HG03025 (cell line): ENCODE results near the gene PKD1L1.

ENCODE experiments used
- ATAC-seq: cut with Tn5 transposase; IDR thresholded peaks from one replicate; pipeline ENCODE4 v1.9.1; 2021; ENCODE audit warnings: mild to moderate bottlenecking, moderate library complexity; ENCODE audit not compliant: unreplicated experiment, low FRiP score

Gene PKD1L1

DNA sequence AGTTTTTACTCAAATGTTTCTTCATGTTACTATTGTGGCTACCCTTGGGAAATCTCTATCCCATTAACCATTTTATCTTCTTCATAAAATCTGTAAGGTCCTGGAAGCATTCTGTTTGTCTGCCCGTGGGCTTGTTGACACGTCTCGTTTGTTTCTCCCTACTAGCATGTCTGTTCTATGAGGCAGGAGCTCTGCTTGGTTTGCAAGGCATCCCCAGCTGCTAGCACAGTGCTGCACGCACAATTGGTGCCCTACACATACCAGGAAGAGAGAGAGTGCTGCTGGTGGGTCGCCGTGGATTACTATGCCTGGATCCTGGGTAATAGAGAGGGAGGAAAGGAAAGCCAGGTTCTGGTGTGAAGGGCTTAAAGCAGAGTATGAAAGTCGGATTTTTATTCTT is 200.2 kb downstream of the PKD1L1 start:
- ATAC-seq: no peak

DNA sequence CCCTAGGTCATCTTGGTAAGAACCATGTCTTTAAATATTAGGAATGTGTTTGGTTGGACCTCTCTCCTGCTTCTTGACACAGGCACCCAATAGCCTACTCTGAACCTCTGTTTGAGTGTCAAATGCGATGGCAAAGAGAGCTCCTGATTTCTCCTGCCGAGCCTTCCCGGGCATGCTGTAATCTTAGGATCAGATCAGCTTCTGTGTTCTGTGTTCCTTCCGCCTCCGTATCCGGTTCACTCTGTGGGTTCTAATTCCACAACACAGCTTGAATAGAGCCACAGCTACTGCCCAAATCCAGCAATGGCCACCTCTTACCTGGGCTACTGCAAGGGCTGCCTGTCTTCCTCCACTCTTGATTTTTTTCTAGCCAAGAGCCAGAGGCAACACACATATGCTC is 201.1 kb downstream of the PKD1L1 start:
- ATAC-seq: no peak

DNA sequence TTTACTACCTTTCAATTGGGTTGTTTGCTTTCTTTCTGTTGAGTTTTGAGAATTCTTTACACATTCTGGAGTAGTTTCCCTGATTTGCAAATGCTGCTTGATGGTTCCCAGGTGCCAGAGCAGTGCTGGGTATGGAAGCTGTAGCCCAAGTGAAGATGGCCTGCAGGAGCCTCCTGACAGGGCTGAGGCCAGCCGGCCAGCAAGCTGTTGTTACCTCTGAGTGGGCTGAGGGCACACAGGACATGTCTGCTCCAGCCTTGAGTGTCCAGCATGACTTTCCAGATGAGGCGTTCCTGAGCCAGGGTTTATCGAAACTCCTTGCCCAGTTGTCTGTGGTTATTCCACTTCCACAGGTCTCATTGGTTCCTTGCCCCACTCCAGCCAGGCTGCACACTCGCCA is 201.8 kb downstream of the PKD1L1 start:
- ATAC-seq: no peak

DNA sequence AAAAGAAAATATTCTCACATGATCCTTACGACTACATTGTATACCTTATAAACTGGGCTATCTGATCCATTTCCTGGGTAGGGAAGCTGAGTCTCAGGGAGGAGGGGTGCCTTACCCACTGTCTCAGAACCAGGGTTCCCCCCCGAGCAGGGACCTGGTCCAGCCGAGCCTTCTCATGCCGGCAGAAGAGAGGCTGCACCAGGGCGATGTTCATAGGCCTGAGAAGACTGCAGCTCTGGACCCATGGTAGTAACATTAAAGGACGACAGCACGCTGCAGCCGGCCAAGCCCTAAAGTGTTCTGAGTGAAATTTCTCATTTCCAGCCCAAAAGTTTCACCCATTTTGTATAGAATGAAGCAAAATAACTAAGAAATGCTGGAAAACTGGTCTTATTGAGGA is 203.4 kb downstream of the PKD1L1 start:
- ATAC-seq: no peak

DNA sequence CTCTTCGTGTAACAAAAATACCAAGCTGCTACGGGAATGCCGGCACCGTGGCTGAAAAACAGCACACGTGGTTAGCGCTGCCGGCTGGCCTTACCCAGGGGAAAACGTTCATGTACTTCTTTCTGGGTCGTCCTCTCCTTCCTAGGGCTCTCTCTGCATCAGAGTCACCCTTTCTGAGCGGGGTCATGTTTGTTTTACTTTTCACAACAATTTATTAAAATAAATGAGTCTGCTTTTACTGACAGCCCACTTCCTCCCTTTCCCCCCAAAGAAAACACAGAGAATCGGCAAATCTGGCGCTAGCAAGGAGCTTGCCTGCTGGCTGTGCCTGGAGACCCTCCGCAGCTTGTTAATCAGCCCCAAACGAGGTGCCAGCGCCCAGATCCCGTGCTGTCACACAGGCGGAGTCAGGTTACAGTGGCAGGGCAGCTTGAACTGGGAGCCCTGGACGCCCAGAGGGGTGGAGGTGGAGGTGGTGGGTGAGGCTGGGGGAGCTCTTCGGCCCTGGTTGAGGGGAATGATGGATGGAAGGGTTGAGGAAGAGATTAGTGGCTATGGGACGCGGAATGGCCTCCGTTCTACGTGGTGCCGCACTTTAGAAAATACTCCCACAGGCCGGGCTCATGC is 204.2 kb downstream of the PKD1L1 start:
- no peak for ATAC-seq

DNA sequence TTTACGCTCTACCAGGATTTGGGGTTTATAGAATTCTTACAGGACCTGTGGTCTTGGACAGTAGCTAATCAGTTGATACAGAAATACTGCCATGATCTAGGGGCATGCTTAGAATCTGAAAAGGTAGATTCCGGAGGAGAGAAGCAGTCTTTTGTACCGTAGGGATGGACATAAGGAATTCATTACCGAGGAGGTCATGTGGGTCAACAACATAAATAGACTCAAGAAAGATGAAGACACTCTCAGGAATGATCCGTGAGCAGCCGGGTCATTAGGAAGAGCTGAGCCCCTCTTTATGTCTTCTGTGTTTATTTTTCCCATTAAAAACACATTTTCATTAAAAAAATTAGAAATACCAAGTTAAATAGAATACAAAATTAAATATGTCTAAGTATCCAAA is 206.3 kb downstream of the PKD1L1 start:
- ATAC-seq: no peak

DNA sequence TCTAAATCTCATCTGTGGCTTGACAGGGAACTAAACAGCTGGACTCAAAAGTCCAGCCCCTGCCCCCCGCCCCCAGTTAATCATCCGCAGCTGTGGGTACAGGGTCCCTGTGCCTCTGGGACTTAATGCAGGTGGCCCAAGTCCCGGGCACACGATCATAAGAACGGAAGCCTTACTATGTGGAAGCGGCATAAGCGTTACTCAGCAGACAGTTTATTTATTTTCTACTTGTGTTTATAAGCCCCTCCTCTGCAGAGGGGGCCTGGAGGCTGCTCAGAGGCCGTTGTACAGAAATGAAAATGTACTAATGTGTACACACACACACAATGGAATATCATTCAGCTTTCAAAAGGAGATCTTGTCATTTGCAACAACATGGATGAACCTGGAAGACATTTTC is 208.4 kb downstream of the PKD1L1 start:
- no peak for ATAC-seq

DNA sequence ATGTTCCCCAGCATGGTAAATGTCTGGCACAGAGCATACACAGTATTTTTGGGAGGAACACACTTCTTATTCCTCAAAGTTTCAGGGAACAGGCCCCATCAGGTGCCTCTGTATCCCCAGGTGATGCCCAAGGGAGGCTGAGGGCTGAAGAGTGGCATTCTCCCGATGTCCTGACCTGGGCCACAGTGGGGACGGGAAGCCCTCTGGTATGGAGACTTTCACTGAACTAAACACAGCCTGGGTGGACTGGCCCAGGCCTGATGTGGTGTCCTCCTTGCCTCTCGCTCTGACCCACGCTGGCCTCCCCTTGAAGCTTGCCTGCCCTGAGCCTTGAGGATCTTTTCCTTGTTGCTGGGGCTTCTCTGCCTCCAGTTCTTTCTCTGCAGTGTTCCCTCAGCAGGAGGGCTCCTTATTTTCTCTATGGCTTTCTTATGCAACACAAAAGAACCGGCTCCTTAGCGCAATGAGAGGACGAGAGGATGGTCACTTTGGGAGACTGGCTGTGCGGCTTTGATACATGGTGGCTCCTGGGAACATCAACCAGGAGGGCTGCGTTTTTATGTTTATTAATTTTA is 208.9 kb downstream of the PKD1L1 start:
- ATAC-seq: no peak

DNA sequence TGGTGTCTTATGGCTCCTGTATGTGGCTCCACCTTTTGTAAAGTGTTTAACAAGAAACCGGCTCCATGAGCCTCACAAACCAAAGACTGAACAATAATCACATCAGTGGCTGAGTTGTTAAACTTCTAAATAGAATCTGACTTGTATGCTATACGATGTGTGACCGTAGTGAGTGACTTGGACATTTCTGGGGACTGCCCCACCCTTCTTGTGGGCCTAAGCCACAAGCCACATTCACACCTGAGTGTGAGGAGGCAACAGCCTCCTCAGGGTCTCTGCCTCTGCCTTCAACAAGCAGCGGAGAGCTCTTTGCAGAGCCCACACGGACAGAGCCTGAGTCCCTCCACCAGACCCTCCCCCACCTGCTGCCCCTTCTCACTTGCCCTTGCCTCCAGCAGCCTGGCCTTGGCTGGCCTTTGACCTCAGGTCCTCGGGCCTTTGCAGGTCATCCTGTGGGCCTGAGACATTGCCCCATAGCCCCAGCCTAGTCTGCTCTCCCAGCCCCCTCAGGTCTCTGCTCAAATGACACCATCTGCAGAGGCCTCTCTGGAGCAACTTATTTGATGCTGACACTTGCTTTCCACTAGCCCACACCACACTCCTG is 209.6 kb downstream of the PKD1L1 start:
- ATAC-seq: no peak

DNA sequence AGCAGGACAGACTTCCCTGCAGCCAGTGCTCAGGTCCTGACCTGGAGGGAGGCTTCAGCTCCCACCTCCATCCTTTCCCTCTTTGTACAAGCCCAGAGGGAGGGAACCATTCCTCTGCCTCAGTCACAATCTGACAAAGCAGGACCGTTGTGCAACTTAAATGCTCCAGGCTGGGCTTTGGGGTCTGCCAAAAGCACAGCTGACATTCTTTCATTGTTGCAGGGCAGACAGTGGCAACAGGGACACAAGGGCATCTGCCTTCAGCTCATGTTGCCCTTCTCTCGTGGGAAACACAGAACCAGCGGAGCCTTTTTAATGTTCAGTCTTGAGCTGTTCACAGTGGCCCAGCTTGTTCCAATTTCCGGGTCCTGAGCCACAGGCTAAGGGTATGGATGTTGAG is 210.7 kb downstream of the PKD1L1 start:
- no peak for ATAC-seq

DNA sequence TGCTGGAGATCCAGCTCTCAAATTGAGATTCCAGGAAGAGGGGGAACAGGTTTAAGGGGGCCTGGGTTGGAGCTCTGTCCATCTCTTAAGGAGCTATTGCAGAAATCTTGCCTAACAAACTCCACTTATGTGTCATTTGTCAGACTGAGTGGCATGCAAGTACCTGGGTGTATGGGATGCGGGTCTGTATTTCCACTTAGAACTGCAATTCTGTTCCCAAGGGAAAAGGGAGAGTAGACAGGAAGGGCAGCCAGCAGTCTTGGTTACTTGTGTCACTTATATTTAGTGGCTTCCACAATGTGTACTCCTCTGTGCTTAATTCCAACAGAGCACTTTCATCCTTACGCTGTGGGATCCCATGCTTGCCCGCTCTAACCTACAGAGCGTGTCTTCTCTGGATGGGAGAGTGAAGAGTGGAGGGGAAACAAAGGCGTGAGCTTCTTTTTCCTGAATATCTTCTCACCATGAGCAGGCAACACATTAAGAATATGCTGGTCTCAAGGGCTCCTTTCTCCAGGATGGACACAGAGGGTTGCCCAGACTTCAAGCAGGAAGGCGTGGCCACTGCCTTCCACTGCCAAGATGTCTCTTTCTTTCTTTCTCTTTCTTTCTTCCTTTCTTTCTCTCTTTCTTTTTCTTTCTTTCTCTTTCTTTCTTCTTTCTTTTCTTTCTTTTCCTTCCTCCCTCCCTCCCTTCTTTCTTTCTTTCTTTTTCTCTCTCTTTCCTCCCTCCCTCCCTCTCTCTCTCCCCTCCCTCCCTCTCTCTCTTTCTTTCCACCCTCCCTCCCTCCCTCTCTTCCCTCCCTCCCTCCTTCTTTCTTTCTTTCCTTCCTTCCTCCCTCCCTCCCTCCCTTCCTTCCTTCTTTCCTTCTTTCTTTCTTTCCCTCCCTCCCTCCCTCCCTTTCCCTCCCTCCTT is 212.6 kb downstream of the PKD1L1 start:
- no peak for ATAC-seq

DNA sequence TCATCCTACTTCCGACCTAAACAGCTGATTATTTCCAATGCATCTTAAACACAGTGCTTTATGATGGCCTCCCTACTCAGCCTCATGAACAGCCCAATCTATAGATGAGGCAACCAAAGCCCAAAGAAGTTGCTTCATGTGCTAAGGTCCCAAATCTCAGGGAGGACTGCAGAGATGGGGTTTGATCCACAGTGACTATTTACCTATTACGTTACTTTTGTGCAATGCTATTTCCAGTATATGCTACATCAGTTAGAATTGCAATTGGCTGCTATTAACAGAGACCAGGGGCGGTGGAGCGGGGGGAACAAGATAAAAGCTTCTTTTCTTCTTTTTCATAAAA is 213.3 kb downstream of the PKD1L1 start:
- no peak for ATAC-seq

DNA sequence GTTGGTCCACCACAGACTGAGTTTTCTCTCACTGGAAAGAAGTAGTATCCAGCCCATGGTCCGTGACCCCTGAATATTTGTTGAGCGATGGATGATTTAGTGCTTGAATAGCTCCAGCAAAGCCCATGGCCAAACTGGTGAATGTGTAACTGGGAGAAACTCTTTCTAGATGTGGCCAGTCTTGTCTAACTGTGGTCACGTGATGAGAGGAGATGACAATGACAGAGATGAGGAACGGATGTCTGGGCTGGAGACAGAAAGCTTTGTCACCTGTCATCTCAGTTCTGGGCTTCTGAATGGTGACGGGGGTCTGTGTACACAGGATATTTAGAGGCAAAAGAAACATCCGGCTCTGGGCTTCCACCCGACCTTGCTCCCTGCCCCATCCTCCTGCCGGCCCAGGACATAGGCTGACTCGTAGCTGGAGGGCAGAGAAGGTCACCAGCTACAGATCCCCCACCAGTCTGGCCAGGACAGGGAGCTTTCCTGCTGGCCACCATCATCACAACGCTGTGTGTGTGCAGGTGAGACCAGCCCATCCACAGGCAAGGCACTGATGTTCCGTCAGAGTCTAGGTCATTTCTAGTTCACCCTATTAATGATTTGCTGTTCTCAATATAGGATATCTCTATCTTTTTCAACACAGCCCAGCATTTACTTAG is 213.8 kb downstream of the PKD1L1 start:
- no peak for ATAC-seq

DNA sequence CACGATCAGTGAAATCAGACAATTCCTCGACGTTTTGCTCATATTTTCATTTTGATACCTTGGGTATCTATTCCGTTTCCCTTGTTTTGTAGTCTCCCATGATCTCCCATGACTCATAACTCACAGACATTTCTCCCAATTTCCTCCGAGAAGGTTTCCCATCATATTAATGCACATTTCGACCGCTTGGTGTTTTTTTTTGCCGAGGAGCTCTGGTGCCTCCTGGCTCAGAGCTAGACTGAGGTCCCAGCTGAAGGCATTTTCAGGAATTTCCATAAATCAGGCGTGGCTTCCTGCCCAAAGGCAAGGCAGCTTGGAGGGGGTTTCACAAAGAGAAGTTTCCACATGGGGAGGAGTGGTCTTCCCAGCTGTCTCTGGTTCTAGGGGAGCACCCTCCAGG is 218.1 kb downstream of the PKD1L1 start:
- no peak for ATAC-seq

DNA sequence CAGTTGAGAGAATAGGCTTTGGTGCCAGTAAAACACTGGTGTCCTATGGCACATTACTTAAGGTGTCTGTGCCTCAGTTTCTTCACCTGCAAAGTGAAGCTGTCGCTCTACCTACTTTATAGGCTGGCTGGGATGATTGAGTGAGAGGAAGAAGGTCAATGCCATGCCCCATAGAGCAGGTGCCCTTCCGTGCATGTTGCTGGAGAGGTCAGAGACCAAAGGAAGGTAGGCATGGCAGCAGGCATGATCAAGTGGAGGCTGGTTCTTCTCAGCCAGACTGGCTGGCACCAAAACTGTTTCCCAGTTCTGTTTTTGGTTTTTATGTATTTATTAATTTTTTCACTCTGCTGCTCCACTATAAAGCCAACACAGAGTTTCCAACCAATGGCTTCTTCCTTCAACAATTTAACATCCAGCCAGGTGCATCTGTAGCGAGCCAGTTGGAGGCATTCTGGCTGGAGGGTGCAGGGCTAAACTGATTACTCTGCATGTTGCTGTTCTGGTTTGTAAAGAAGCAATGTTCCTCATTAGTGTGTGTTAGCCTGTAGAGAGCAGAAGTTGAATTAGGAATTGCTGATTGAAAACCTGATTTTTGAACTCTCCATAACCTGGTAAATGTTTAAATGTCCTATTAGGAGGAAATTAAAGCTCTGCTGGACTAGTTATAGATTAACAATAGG is 222.1 kb downstream of the PKD1L1 start:
- ATAC-seq: no peak

DNA sequence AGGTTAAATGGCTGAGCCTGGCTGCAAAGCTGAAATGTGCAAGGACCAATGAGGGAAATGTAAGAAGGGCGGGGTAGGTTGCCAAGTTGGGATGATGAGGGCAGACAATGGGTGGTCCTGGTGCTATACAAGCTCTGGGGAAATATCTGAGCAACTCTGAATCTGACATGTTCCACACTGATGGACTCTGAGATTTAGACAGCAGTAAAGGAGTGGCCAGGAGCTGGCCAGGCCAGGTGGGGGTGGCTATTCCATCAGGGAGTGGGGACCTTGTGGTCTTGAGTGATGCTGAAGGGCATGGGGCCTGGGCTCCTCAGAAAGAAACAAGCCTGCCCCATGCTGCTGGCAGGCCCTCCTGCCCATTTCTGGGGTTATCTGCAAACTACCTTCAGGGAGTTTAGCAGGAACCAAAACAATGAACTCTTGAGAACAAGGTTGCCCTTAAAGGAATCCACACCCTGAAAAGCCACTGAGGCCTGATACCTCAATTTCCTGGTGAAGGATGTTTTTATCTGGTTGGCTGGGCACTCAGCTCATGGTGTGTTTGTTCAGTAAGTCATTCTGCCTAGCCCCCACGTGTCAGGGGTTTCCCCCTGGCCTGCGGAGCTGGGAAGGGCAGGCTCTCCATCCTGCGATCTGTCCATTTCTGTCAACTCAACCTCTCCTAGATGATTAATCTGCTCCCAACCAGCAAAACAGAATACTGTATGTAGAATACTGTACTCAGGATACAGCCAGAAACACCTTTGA is 223.1 kb downstream of the PKD1L1 start:
- no peak for ATAC-seq
